GM19463 (cell line): ENCODE results near the gene KHK.
"Not testable (repeated sequence)": the region's sequence is repeated elsewhere in the genome, so short reads cannot be mapped to it uniquely, and the experiment has no call there.

Experiments used
- ATAC-seq: cut with Tn5 transposase; IDR thresholded peaks from one replicate; pipeline ENCODE4 v1.9.1; 2021; ENCODE audit warnings: mild to moderate bottlenecking, moderate library complexity; ENCODE audit not compliant: unreplicated experiment

The KHK gene

GRCh38 chr2:27095745-27096651 lies 9.4 kb downstream of the KHK start:
- ATAC-seq = no peak

GRCh38 chr2:27096748-27097297 lies 10.3 kb downstream of the KHK start:
- ATAC-seq = no peak

GRCh38 chr2:27097341-27097740 lies 10.8 kb downstream of the KHK start:
- no peak for ATAC-seq

- no peak for ATAC-seq
Observed at GRCh38 chr2:27099334-27099955, 12.9 kb downstream of the KHK start.

- ATAC-seq = no peak
Observed at GRCh38 chr2:27100036-27100435, 13.5 kb downstream of the KHK start.

- ATAC-seq = no peak
Observed at GRCh38 chr2:27102329-27102728, 15.8 kb downstream of the KHK start.

GRCh38 chr2:27105981-27106380 lies 19.4 kb downstream of the KHK start:
- ATAC-seq = no peak

GRCh38 chr2:27108221-27108620 lies 21.6 kb downstream of the KHK start:
- ATAC-seq = no peak

GRCh38 chr2:27109083-27109482 lies 22.5 kb downstream of the KHK start:
- no peak for ATAC-seq

GRCh38 chr2:27110603-27111352 lies 24.2 kb downstream of the KHK start:
- ATAC-seq = not testable (repeated sequence)

- ATAC-seq = not testable (repeated sequence)
Observed at GRCh38 chr2:27111392-27112078, 25.0 kb downstream of the KHK start.

- ATAC-seq = no peak
Observed at GRCh38 chr2:27115519-27115918, 28.9 kb downstream of the KHK start.

- ATAC-seq = no peak
Observed at GRCh38 chr2:27117995-27118524, 31.5 kb downstream of the KHK start.

- no peak for ATAC-seq
Observed at GRCh38 chr2:27118525-27119329, 32.2 kb downstream of the KHK start, which contains the start of gene CGREF1. Gene CGREF1, minus strand, starts transcription at chr2:27119128. Its CDS starts 14,762 bp downstream, at chr2:27104366.

GRCh38 chr2:27119330-27119670 lies 32.7 kb downstream of the KHK start:
- ATAC-seq = not testable (repeated sequence)

GRCh38 chr2:27121906-27122305 lies 35.3 kb downstream of the KHK start:
- ATAC-seq = no peak

GRCh38 chr2:27122791-27123190 lies 36.2 kb downstream of the KHK start:
- ATAC-seq = no peak

- peak; percentile 56 for ATAC-seq
Observed at GRCh38 chr2:27123302-27124150, 37.0 kb downstream of the KHK start, which contains the start of gene ABHD1. Gene ABHD1, plus strand, starts transcription at chr2:27123815. Its CDS starts 134 bp downstream, at chr2:27123949.
